NCI-H1417 treated with DMSO at 0.1 percent for 48 hours (cell line): ENCODE data around the gene ITPR1.

Experiments used
- DNase-seq: peaks from one replicate; lab custom pipeline; 2025; lab: John Stamatoyannopoulos, UW

Gene ITPR1

GRCh38 chr3:4491855-4492207 is 1.3 kb upstream of the ITPR1 start:
- DNase-seq, result no peak

- DNase-seq, result no peak
These were observed 737 bp upstream of the ITPR1 start for GRCh38 chr3:4492208-4493013.

- no peak for DNase-seq
These were observed 1.1 kb downstream of the ITPR1 start for GRCh38 chr3:4493941-4494894.

- no peak for DNase-seq
These were observed 1.7 kb downstream of the ITPR1 start for GRCh38 chr3:4494895-4495264.

- DNase-seq, result no peak
These were observed 2.3 kb downstream of the ITPR1 start for GRCh38 chr3:4495294-4496086.

- DNase-seq, result no peak
These were observed 2.9 kb downstream of the ITPR1 start for GRCh38 chr3:4496087-4496452.

- DNase-seq, result no peak
These were observed 4.0 kb downstream of the ITPR1 start for GRCh38 chr3:4497005-4497692.

- no peak for DNase-seq
These were observed 4.7 kb downstream of the ITPR1 start for GRCh38 chr3:4497843-4498324.

GRCh38 chr3:4498446-4498845 is 5.3 kb downstream of the ITPR1 start:
- DNase-seq, result no peak

- no peak for DNase-seq
These were observed 8.3 kb downstream of the ITPR1 start for GRCh38 chr3:4501437-4501836.

GRCh38 chr3:4501927-4502326 is 8.8 kb downstream of the ITPR1 start:
- DNase-seq, result no peak

GRCh38 chr3:4503050-4503449 is 9.9 kb downstream of the ITPR1 start:
- DNase-seq, result no peak

- DNase-seq, result no peak
These were observed 11.5 kb downstream of the ITPR1 start for GRCh38 chr3:4504340-4505261.

- no peak for DNase-seq
These were observed 12.8 kb downstream of the ITPR1 start for GRCh38 chr3:4505688-4506558.

- DNase-seq, result no peak
These were observed 13.4 kb downstream of the ITPR1 start for GRCh38 chr3:4506559-4507023.

- no peak for DNase-seq
These were observed 14.0 kb downstream of the ITPR1 start for GRCh38 chr3:4507024-4507596.

- DNase-seq, result no peak
These were observed 15.2 kb downstream of the ITPR1 start for GRCh38 chr3:4508048-4508981.

GRCh38 chr3:4509043-4509442 is 15.9 kb downstream of the ITPR1 start:
- DNase-seq, result no peak
